HS-5 (cell line): ENCODE results near the gene PER3.

ENCODE experiments used
- DNase-seq: peaks from one replicate; pipeline ENCODE4 v3.0.0-alpha.2; 2012; ENCODE audit warnings: low read depth

Gene PER3

DNA sequence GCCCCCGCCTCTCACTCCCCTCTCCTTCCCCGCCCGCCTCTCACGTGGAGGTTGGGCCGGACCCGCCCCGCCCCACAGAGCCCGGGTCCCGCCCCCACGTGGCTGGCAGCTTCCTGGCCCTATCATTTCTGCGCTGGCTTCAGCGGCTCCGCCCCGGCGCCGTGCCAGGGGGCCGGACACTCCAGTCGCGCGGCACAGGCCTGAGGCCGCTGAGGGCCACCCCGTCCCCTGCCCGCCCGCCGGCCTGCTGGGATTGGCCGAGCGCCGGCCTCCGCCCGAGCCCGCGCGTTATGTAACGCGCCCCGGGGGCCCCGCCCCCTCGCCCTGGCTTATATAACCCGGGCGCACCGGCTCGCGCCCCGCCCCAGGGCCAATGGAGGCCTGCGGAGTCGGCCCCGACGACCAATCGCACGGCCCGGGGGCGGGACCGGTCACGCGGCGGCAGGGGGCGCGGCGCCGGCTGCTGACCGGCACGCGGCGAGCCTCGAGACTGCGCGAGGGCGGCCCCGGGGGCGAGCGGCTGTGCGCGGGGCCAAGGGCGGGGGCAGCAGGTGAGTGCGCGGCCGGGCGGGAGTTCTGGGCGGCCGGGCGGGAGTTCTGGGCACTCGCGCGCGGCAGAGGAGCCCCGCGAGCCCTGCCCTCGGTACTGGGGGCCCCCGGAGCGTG lies at the start of gene PER3:
Gene PER3, plus strand, starts transcription at position 466 of the 666 bp plus-strand sequence. CDS start 587 bp downstream, outside the sequence.
- peak; percentile 79 for DNase-seq

DNA sequence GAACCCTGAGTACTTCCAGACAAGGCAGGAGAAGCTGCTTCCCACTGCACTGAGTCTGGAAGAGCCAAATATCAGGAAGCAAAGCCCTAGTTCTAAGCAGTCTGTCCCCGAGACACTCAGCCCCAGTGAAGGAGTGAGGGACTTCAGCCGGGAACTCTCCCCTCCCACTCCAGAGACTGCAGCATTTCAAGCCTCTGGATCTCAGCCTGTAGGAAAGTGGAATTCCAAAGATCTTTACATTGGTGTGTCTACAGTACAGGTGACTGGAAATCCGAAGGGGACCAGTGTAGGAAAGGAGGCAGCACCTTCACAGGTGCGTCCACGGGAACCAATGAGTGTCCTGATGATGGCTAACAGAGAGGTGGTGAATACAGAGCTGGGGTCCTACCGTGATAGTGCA lies 46.0 kb upstream of the PER3 start:
- DNase-seq: no peak

DNA sequence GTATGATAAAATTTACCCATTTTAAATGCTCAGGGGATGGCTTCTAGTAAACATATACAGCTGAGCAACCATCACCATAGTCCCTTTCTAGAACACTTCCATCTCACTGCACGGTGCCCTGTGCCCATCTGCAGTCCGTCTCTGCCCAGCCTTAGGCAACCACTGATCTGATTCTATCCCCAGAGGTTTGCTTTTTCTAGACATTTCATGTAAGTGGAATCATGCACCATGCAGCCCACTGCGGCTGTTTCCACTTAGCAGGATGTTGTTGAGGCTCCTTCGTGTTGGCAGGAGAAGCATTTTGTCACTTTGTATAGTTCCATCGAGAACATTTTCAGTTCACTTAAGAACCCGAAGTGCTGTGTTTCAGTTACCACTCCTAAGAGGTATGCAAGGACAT lies 40.7 kb upstream of the PER3 start:
- DNase-seq: no peak

- DNase-seq: no peak
Measured at GRCh38 chr1:7744882-7745281, 39.2 kb upstream of the PER3 start.

- no peak for DNase-seq
Measured at GRCh38 chr1:7745783-7746182, 38.3 kb upstream of the PER3 start.

GRCh38 chr1:7747605-7748004 lies 36.5 kb upstream of the PER3 start:
- no peak for DNase-seq

DNA sequence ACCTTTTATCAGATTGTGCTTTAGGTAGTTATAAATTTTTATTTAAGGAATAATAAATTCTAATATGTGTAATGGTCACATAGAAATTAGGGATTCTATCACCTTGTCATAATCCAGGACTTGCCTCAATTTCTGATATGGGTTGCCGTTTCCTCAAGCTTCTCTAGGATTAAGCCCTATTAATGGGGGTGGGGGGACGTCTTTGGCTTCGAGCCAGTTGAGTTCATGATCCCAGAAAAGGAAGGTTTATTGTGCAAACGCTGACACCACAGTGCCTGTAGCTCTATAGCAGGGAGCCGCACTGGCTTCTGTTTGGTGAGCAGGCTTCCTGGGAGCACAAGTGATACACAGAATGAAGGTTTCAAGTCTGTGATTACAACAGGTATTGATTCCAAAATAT lies 35.0 kb upstream of the PER3 start:
- no peak for DNase-seq

DNA sequence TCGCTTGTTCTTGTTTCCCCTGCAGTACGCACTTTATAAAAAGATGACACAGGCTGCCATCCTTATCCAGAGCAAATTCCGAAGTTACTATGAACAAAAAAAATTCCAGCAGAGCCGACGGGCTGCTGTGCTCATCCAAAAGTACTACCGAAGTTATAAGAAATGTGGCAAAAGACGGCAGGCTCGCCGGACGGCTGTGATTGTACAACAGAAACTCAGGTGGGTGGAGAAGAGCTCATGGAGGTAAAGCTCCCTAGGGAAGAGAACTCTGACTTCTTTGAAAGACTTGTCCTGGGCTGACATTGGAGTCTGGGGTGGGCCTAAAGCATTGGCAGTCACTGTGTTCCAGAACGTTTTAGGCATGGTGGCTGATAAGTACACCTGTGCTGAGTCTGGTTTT lies 32.9 kb upstream of the PER3 start:
- no peak for DNase-seq

- DNase-seq: peak; percentile 43
Measured at GRCh38 chr1:7752512-7753417, 31.3 kb upstream of the PER3 start.

GRCh38 chr1:7753641-7754040 lies 30.4 kb upstream of the PER3 start:
- DNase-seq: no peak

DNA sequence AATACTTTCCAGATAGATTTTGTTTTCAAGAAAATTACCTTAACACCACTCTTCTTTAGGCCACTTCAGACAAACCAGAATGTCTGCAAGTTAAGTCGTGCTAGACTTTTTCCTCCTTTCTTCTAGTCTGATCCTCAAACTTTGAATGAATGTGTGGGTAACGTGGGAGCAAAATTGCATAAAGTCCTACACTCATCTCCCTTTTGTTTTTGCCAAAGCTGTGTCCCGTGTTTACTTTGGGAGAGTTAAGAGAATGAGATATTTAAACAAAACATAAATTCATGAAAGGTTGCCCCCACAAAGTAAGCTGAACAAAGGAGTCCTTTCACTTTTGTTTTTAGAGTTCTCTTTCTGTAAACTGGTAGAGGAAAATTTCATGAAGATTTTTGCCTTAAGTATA lies 29.9 kb upstream of the PER3 start:
- DNase-seq: no peak

GRCh38 chr1:7755448-7755847 lies 28.6 kb upstream of the PER3 start:
- DNase-seq: no peak

DNA sequence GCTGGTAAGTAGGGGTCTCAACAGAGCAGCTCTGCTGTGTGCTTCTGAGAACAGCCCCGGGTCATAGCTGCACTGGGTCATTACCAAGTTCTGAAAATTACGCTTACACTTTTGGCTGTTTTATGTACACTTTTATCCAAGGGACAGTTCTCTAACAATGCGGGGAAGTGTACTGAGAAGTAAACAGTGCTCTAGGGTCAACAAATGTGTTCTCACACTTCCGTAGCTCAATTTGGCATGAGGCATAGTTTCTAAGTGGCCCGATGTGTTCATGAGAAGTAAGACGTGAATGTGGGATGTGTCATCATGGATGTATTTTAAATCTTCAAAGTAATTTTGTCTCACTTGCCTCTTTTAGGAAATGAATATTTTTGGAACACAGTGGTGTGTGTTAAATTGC lies 23.8 kb upstream of the PER3 start:
- no peak for DNase-seq

- no peak for DNase-seq
Measured at GRCh38 chr1:7761103-7761502, 23.0 kb upstream of the PER3 start.

DNA sequence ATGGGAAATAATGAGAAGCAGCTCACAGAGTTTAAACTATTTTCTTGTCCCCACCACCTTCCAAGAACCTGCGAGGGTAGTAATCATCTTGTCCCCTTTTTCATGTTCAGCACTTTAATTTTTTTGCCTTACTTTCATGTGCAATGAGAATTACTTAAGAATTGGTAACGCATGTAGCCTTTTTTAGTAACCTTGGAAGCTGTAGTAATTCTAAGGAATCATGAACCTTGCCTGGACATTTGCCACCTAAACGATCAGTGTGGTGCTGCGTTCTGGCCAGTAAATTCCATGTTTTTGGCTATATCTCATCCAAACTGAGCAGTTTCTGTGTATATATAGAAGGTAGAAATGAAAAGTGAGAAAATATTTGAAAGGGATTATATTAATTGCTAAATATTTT lies 16.9 kb upstream of the PER3 start:
- no peak for DNase-seq

DNA sequence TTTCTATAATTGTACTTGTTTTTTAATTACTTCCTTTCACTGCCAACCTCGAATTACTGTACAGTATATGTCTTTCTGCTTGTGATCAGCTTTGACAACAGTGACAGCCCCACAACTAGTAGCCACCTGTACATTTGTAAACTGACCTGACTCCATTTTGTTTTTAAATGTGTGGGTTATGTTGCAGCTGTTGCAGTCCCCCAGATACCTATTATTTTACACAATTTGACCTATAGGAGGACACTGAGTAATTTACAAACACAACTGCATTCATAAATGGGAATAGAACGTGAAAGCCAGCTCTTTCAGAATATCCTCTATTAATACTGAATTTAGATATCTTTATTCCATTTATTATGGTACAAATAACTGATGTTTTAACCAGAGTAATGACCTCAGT lies 15.5 kb upstream of the PER3 start:
- DNase-seq: no peak

GRCh38 chr1:7769673-7770412 lies 14.2 kb upstream of the PER3 start:
- no peak for DNase-seq

GRCh38 chr1:7770669-7770996 lies 13.5 kb upstream of the PER3 start:
- DNase-seq: no peak

GRCh38 chr1:7770997-7771822 lies 12.9 kb upstream of the PER3 start, which contains the start of gene VAMP3:
TSS of gene VAMP3 (plus strand) at chr1:7771296. CDS start at chr1:7771384, 88 bp downstream.
- DNase-seq: no peak

GRCh38 chr1:7771823-7772299 lies 12.2 kb upstream of the PER3 start:
- DNase-seq: no peak

- DNase-seq: no peak
Measured at GRCh38 chr1:7777591-7777990, 6.5 kb upstream of the PER3 start.

GRCh38 chr1:7778133-7778628 lies 5.9 kb upstream of the PER3 start:
- no peak for DNase-seq
